ENCODE measurements around the gene DMWD. TPM values are rescaled to one million over a fixed set of nuclear protein-coding genes. Genes with fewer than 3 reads are reported as not detected.

Gene DMWD
- total RNA-seq, 2 experiments from 2014 or later: 43.1 to 45.8 TPM

GRCh38 chr19:45823182-45823581, 30.5 kb upstream of the DMWD start:
- intact Hi-C loops (cut with micrococcal nuclease): no loop called here
- Mint-ChIP-seq H3K4me1 (ENCODE audit: low read depth) (no peaks in the 10 kb centered on the region), H3K27ac (no peak overlapping the region), H3K27me3 (no peaks in the 10 kb centered on the region), H3K9me3 (no peaks in the 10 kb centered on the region), H3K4me3 (no peak overlapping the region), H3K36me3 (peaks cover 15% of the 10 kb centered on the region)
- ChIA-PET POLR2A (interaction anchor here (0.6 kb wide), 1 partner anchor 62 kb away, joined by 3 read pairs; no protein-coding TSS in a partner anchor), CTCF (interaction anchor here (1.4 kb wide), 1 partner anchor 11 kb away, joined by 3 read pairs; no protein-coding TSS in a partner anchor)
- DNase-seq: no peak

GRCh38 chr19:45822716-45823115, 30.1 kb upstream of the DMWD start:
- intact Hi-C loops (cut with micrococcal nuclease): no loop called here
- H3K9me3 Mint-ChIP-seq: no peaks in the 10 kb centered on the region
- H3K4me3 Mint-ChIP-seq: no peak overlapping the region
- H3K27me3 Mint-ChIP-seq: no peaks in the 10 kb centered on the region
- CTCF ChIA-PET: interaction anchor here (0.8 kb wide), 1 partner anchor 54 kb away, joined by 3 read pairs; the partner anchor contains the start of gene SIX5
- no peaks in the 10 kb centered on the region for H3K4me1 Mint-ChIP-seq (ENCODE audit: low read depth)
- POLR2A ChIA-PET: interaction anchor here (0.6 kb wide), 1 partner anchor 10 kb away, joined by 3 read pairs; no protein-coding TSS in a partner anchor
- DNase-seq: no peak
- H3K27ac Mint-ChIP-seq: no peak overlapping the region
- peaks cover 12% of the 10 kb centered on the region for H3K36me3 Mint-ChIP-seq

GRCh38 chr19:45821570-45821969, 28.9 kb upstream of the DMWD start:
- Mint-ChIP-seq H3K27me3 (no peaks in the 10 kb centered on the region), H3K4me1 (ENCODE audit: low read depth) (no peaks in the 10 kb centered on the region), H3K9me3 (no peaks in the 10 kb centered on the region), H3K36me3 (peaks cover 9% of the 10 kb centered on the region), H3K4me3 (no peak overlapping the region), H3K27ac (no peak overlapping the region)
- intact Hi-C loops (cut with micrococcal nuclease): no loop called here
- ChIA-PET CTCF (interaction anchor here (0.7 kb wide), 1 partner anchor 9 kb away, joined by 3 read pairs; no protein-coding TSS in a partner anchor), POLR2A (no interaction called here)
- no peak for DNase-seq

- intact Hi-C loops (cut with micrococcal nuclease): no loop called here
- no peaks in the 10 kb centered on the region for H3K9me3 Mint-ChIP-seq
- H3K36me3 Mint-ChIP-seq: peaks cover 8% of the 10 kb centered on the region
- no peaks in the 10 kb centered on the region for H3K4me1 Mint-ChIP-seq (ENCODE audit: low read depth)
- ChIA-PET CTCF (interaction anchor here (0.7 kb wide), 1 partner anchor 9 kb away, joined by 3 read pairs; no protein-coding TSS in a partner anchor), POLR2A (no interaction called here)
- no peaks in the 10 kb centered on the region for H3K27me3 Mint-ChIP-seq
- no peak overlapping the region for H3K4me3 Mint-ChIP-seq
- H3K27ac Mint-ChIP-seq: no peak overlapping the region
- no peak for DNase-seq
Observed at GRCh38 chr19:45821103-45821521, 28.5 kb upstream of the DMWD start.

GRCh38 chr19:45820413-45821102, 27.9 kb upstream of the DMWD start:
- DNase-seq: no peak
- no peak overlapping the region for H3K4me3 Mint-ChIP-seq
- ChIA-PET CTCF (no interaction called here), POLR2A (no interaction called here)
- H3K9me3 Mint-ChIP-seq: no peaks in the 10 kb centered on the region
- no peak overlapping the region for H3K27ac Mint-ChIP-seq
- intact Hi-C loops (cut with micrococcal nuclease): no loop called here
- peaks cover 8% of the 10 kb centered on the region for H3K36me3 Mint-ChIP-seq
- H3K4me1 Mint-ChIP-seq (ENCODE audit: low read depth): no peaks in the 10 kb centered on the region
- H3K27me3 Mint-ChIP-seq: no peaks in the 10 kb centered on the region

GRCh38 chr19:45819769-45820168, 27.1 kb upstream of the DMWD start:
- no peaks in the 10 kb centered on the region for H3K27me3 Mint-ChIP-seq
- POLR2A ChIA-PET: no interaction called here

GRCh38 chr19:45817725-45818301, 25.2 kb upstream of the DMWD start:
- intact Hi-C loops (cut with micrococcal nuclease): loop anchor here (1.0 to 5.0 kb wide), 2 partner anchors 44 to 65 kb away; partner anchors contain the start of genes FOXA3 and SYMPK
- Mint-ChIP-seq H3K4me1 (ENCODE audit: low read depth) (no peaks in the 10 kb centered on the region), H3K36me3 (peaks cover 5% of the 10 kb centered on the region), H3K27ac (no peak overlapping the region), H3K27me3 (no peaks in the 10 kb centered on the region), H3K9me3 (no peaks in the 10 kb centered on the region), H3K4me3 (no peak overlapping the region)
- DNase-seq: no peak
- POLR2A ChIA-PET: interaction anchor here (1.1 kb wide), 1 partner anchor 10 kb away, joined by 3 read pairs; no protein-coding TSS in a partner anchor
- CTCF ChIA-PET: interaction anchor here (0.6 to 3.7 kb wide), 17 partner anchors 10 to 193 kb away, joined by 3 to 42 read pairs (median 4); partner anchors contain the start of genes DMPK, FOXA3, IRF2BP1 and MYPOP

More at GRCh38 chr19:45819769-45820168, 27.1 kb upstream of the DMWD start:
- H3K4me1 Mint-ChIP-seq (ENCODE audit: low read depth): no peaks in the 10 kb centered on the region
- H3K36me3 Mint-ChIP-seq: peaks cover 8% of the 10 kb centered on the region
- CTCF ChIA-PET: interaction anchor here (0.8 to 1.0 kb wide), 2 partner anchors 20 to 27 kb away, joined by 3 read pairs; no protein-coding TSS in a partner anchor
- DNase-seq: no peak
- H3K4me3 Mint-ChIP-seq: no peak overlapping the region
- no peak overlapping the region for H3K27ac Mint-ChIP-seq
- no peaks in the 10 kb centered on the region for H3K9me3 Mint-ChIP-seq
- intact Hi-C loops (cut with micrococcal nuclease): loop anchor here (5.0 kb wide), 1 partner anchor 43 kb away; the partner anchor contains the start of genes FOXA3 and SYMPK

- H3K27ac Mint-ChIP-seq: peak overlapping the region; percentile 13
- POLR2A ChIA-PET: interaction anchor here (0.6 to 0.8 kb wide), 2 partner anchors 11 to 187 kb away, joined by 3 to 5 read pairs; no protein-coding TSS in a partner anchor
- intact Hi-C loops (cut with micrococcal nuclease): loop anchor here (1.0 to 5.0 kb wide), 2 partner anchors 45 to 66 kb away; partner anchors contain the start of genes FOXA3 and SYMPK
- peak overlapping the region; percentile 12 for H3K4me3 Mint-ChIP-seq
- DNase-seq: peak; percentile 97
- no peaks in the 10 kb centered on the region for H3K9me3 Mint-ChIP-seq
- H3K4me1 Mint-ChIP-seq (ENCODE audit: low read depth): no peaks in the 10 kb centered on the region
- H3K27me3 Mint-ChIP-seq: no peaks in the 10 kb centered on the region
- peaks cover 5% of the 10 kb centered on the region for H3K36me3 Mint-ChIP-seq
- CTCF ChIA-PET: interaction anchor here (0.5 to 3.7 kb wide), 48 partner anchors 9 to 377 kb away, joined by 3 to 42 read pairs (median 4); partner anchors contain the start of genes CCDC61, DMPK, DMWD and FOXA3
Observed at GRCh38 chr19:45817010-45817724, 24.5 kb upstream of the DMWD start.

GRCh38 chr19:45816236-45817009, 23.8 kb upstream of the DMWD start:
- intact Hi-C loops (cut with micrococcal nuclease): loop anchor here (1.0 to 5.0 kb wide), 2 partner anchors 46 to 67 kb away; partner anchors contain the start of genes FOXA3 and SYMPK
- peaks cover 5% of the 10 kb centered on the region for H3K36me3 Mint-ChIP-seq
- H3K9me3 Mint-ChIP-seq: no peaks in the 10 kb centered on the region
- no peak overlapping the region for H3K4me3 Mint-ChIP-seq
- H3K27ac Mint-ChIP-seq: no peak overlapping the region
- ChIA-PET CTCF (interaction anchor here (0.5 to 3.7 kb wide), 44 partner anchors 8 to 377 kb away, joined by 3 to 42 read pairs (median 4); partner anchors contain the start of genes CCDC61, DMPK, DMWD and FOXA3), POLR2A (interaction anchor here (0.6 to 0.8 kb wide), 2 partner anchors 11 to 186 kb away, joined by 3 to 5 read pairs; no protein-coding TSS in a partner anchor)
- DNase-seq: no peak
- no peaks in the 10 kb centered on the region for H3K27me3 Mint-ChIP-seq
- H3K4me1 Mint-ChIP-seq (ENCODE audit: low read depth): no peaks in the 10 kb centered on the region

GRCh38 chr19:45815481-45816216, 23.0 kb upstream of the DMWD start:
- intact Hi-C loops (cut with micrococcal nuclease): loop anchor here (5.0 kb wide), 1 partner anchor 47 kb away; the partner anchor contains the start of genes FOXA3 and SYMPK
- Mint-ChIP-seq H3K36me3 (peaks cover 5% of the 10 kb centered on the region), H3K4me3 (no peak overlapping the region), H3K9me3 (no peaks in the 10 kb centered on the region), H3K27ac (no peak overlapping the region), H3K4me1 (ENCODE audit: low read depth) (no peaks in the 10 kb centered on the region), H3K27me3 (no peaks in the 10 kb centered on the region)
- DNase-seq: no peak
- POLR2A ChIA-PET: no interaction called here
- CTCF ChIA-PET: interaction anchor here (1.2 to 3.7 kb wide), 8 partner anchors 7 to 84 kb away, joined by 4 to 42 read pairs (median 14); partner anchors contain the start of genes IRF2BP1 and SIX5

All from activated CD4-positive, alpha-beta memory T cell treated with anti-CD3 and anti-CD28 coated beads for 36 hours (primary cell).